HCT116 (cell line): ENCODE data around the gene NLN. TPM values are rescaled to one million over a fixed set of nuclear protein-coding genes. Genes with fewer than 3 reads are reported as not detected.

ENCODE experiments used
- ATAC-seq: fragments of 200-7000 bp; cut with Tn5 transposase; 2 replicates; pipeline ENCODE4 v1.9.1; 2020; ENCODE audit warnings: mild to moderate bottlenecking, moderate library complexity
- BruUV-seq: library from RNA; stranded (reverse); fragments of 400-500 nt; replicated peaks from 2 replicates; lab custom pipeline; 2021; lab: Mats Ljungman, UMichigan
- CTCF ChIA-PET: fragments of 300-600 bp; sonication (Branson Sonifier 250); formaldehyde crosslinking; loops from one replicate; lab custom pipeline; 2021; ENCODE audit warnings: antibody characterized with exemption; lab: Charles Lee
- POLR2A ChIA-PET: fragments of 300-600, 350-600 bp; sonication (Branson Sonifier 250); formaldehyde crosslinking; loops from one replicate; lab custom pipeline; 2021; ENCODE audit warnings: antibody characterized with exemption; lab: Charles Lee
- RAD21 ChIA-PET, 2 experiments: fragments of 300-600 bp; sonication (Branson Sonifier 250); formaldehyde crosslinking; loops; one replicate each; lab custom pipeline; 2023; ENCODE audit warnings: low total read pairs in 2 of 2; ENCODE audit not compliant: uncharacterized antibody in 2 of 2, unreplicated experiment in 2 of 2, low non-redundant PET in 1 of 2; lab: Charles Lee
- DNase-seq: peaks from one replicate; pipeline ENCODE4 v3.0.0-alpha.2; 2010; ENCODE audit warnings: low read depth, low spot score
- H2AFZ ChIP-seq: fragments of 200-600 bp; shearing (Covaris generic), sonication (generic); 2 replicates; pipeline ENCODE4 v1.6.1; 2017; ENCODE audit warnings: low read depth, mixed run types, mixed read lengths, antibody characterized with exemption, low read length; ENCODE audit not compliant: poor library complexity, severe bottlenecking
- H3K27ac ChIP-seq: 2 replicates; pipeline ENCODE4 v1.5.1; 2012; ENCODE audit warnings: low read depth, low read length
- H3K27me3 ChIP-seq: fragments of 200-600 bp; sonication (generic); 2 replicates; pipeline ENCODE4 v1.6.1; 2016; ENCODE audit warnings: mixed run types, low read length, mixed read lengths; ENCODE audit not compliant: insufficient read depth
- H3K36me3 ChIP-seq, 2 experiments: fragments of 200-500 bp in 1 of 2; fragments of 200-600 bp in 1 of 2; sonication (Bioruptor generic) in 1 of 2; sonication (generic) in 1 of 2; 2 replicates each; pipeline versions ENCODE4 v1.5.1 to v1.6.1; 2014 to 2016; ENCODE audit warnings: low read length in 2 of 2, inconsistent platforms in 1 of 2, mixed read lengths in 1 of 2, mixed run types in 1 of 2; ENCODE audit not compliant: insufficient read depth in 2 of 2, control insufficient read depth in 1 of 2
- H3K4me1 ChIP-seq, 2 experiments: fragments of 200-600 bp in 1 of 2; sonication (generic) in 1 of 2; 2 replicates each; pipeline versions ENCODE4 v1.5.1 to v1.6.1; 2012 to 2017; ENCODE audit warnings: low read length in 2 of 2, inconsistent platforms in 1 of 2, mild to moderate bottlenecking in 1 of 2, mixed read lengths in 1 of 2, mixed run types in 1 of 2, moderate library complexity in 1 of 2; ENCODE audit not compliant: insufficient read depth in 2 of 2, control insufficient read depth in 1 of 2
- H3K4me2 ChIP-seq: fragments of 200-600 bp; sonication (generic); 2 replicates; pipeline ENCODE4 v1.6.1; 2017; ENCODE audit warnings: mixed run types, low read length, mixed read lengths
- H3K4me3 ChIP-seq, 2 experiments: fragments of 200-600 bp in 1 of 2; sonication (generic) in 1 of 2; replicated peaks in 1 of 2; 2 replicates each; pipeline ENCODE4 v1.5.1; 2011 to 2016; ENCODE audit warnings: low read length in 2 of 2, control low read depth in 1 of 2, low read depth in 1 of 2, mild to moderate bottlenecking in 1 of 2, mixed read lengths in 1 of 2, mixed run types in 1 of 2
- H3K79me2 ChIP-seq: fragments of 200-600 bp; sonication (generic); 2 replicates; pipeline ENCODE4 v1.6.1; 2017; ENCODE audit warnings: mild to moderate bottlenecking, mixed run types, low read length, moderate library complexity, mixed read lengths; ENCODE audit not compliant: insufficient read depth
- H3K9ac ChIP-seq: fragments of 200-600 bp; sonication (generic); 2 replicates; pipeline ENCODE4 v1.6.1; 2016; ENCODE audit warnings: low read length, mixed read lengths
- H3K9me2 ChIP-seq: fragments of 200-600 bp; sonication (generic), shearing (Covaris generic); 2 replicates; pipeline ENCODE4 v1.6.1; 2017; ENCODE audit warnings: mixed run types, mild to moderate bottlenecking, moderate library complexity; ENCODE audit not compliant: insufficient read depth
- H3K9me3 ChIP-seq, 2 experiments: fragments of 200-500 bp in 1 of 2; fragments of 200-600 bp in 1 of 2; sonication (Bioruptor generic) in 1 of 2; sonication (generic) in 1 of 2; 2 replicates each; pipeline ENCODE4 v1.6.1; 2014 to 2017; ENCODE audit warnings: low read length in 2 of 2, mixed read lengths in 2 of 2, inconsistent platforms in 1 of 2, low read depth in 1 of 2, mild to moderate bottlenecking in 1 of 2, mixed run types in 1 of 2, moderate library complexity in 1 of 2; ENCODE audit not compliant: control insufficient read depth in 1 of 2, insufficient read depth in 1 of 2
- H4K20me1 ChIP-seq: fragments of 200-600 bp; sonication (generic), shearing (Covaris generic); 2 replicates; pipeline ENCODE4 v1.6.1; 2017; ENCODE audit warnings: mixed run types, mild to moderate bottlenecking, moderate library complexity; ENCODE audit not compliant: insufficient read depth
- CBX3 ChIP-seq: IDR thresholded peaks from 2 replicates; pipeline ENCODE4 v1.6.1; 2012; ENCODE audit warnings: low read depth
- CEBPB ChIP-seq: IDR thresholded peaks from 2 replicates; pipeline ENCODE4 v1.6.1; 2012; ENCODE audit warnings: low read depth
- EGR1 ChIP-seq: IDR thresholded peaks from 2 replicates; pipeline ENCODE4 v1.6.1; 2012; ENCODE audit warnings: low read depth
- EZH2 ChIP-seq: fragments of 200-600 bp; sonication (generic); IDR thresholded peaks from 2 replicates; pipeline ENCODE4 v1.6.1; 2017; ENCODE audit warnings: antibody characterized with exemption, mixed run types
- FOSL1 ChIP-seq: IDR thresholded peaks from 2 replicates; pipeline ENCODE4 v1.6.1; 2012; ENCODE audit warnings: low read depth
- JUND ChIP-seq: IDR thresholded peaks from 2 replicates; pipeline ENCODE4 v1.6.1; 2012
- POLR2AphosphoS5 ChIP-seq: IDR thresholded peaks from 2 replicates; pipeline ENCODE4 v1.6.1; 2011; ENCODE audit warnings: mild to moderate bottlenecking, low read depth, low read length, moderate library complexity
- RAD21 ChIP-seq: IDR thresholded peaks from 2 replicates; pipeline ENCODE4 v1.6.1; 2012; ENCODE audit warnings: low read depth, mild to moderate bottlenecking
- SIN3A ChIP-seq: IDR thresholded peaks from 2 replicates; pipeline ENCODE4 v1.6.1; 2012; ENCODE audit warnings: low read depth
- SP1 ChIP-seq: IDR thresholded peaks from 2 replicates; pipeline ENCODE4 v1.6.1; 2012; ENCODE audit warnings: low read depth
- SRF ChIP-seq: IDR thresholded peaks from 2 replicates; pipeline ENCODE4 v1.6.1; 2012; ENCODE audit warnings: low read depth
- TCF7L2 ChIP-seq: IDR thresholded peaks from 2 replicates; pipeline ENCODE4 v1.7.0; 2011; ENCODE audit warnings: borderline replicate concordance, inconsistent platforms; ENCODE audit not compliant: insufficient read depth, insufficient read length; ENCODE audit errors: extremely low read depth
- YY1 ChIP-seq: IDR thresholded peaks from 2 replicates; pipeline ENCODE4 v1.6.1; 2011; ENCODE audit warnings: low read length, low read depth, moderate library complexity, mild to moderate bottlenecking; ENCODE audit not compliant: insufficient replicate concordance; ENCODE audit errors: extremely low read depth
- intact Hi-C: fragments of 100-400 bp; cut with micrococcal nuclease; formaldehyde crosslinking; loops from 2 replicates; pipeline ENCODE4 v1.10.0; 2022
- total RNA-seq: library from RNA; stranded (reverse); gene quantifications from one replicate; pipeline ENCODE4 v1.2.1, GENCODE V29; 2021; ENCODE audit not compliant: unreplicated experiment
- TF ChIP-seq, protein P1 (sequence below): IDR thresholded peaks from 2 replicates; pipeline ENCODE4 v1.6.1; 2011; ENCODE audit warnings: mild to moderate bottlenecking, low read length, moderate library complexity; ENCODE audit not compliant: insufficient replicate concordance; ENCODE audit errors: extremely low read depth
- TF ChIP-seq, protein P2 (sequence below), 3 experiments: fragments of 200-600 bp in 1 of 3; sonication (generic) in 1 of 3; IDR thresholded peaks in 2 of 3; conservative IDR thresholded peaks in 1 of 3; 2 replicates each; pipeline ENCODE4 v1.5.1; 2012 to 2017; ENCODE audit warnings: low read depth in 2 of 3, low read length in 2 of 3, antibody characterized with exemption in 1 of 3, borderline replicate concordance in 1 of 3, control low read depth in 1 of 3, mild to moderate bottlenecking in 1 of 3, mixed read lengths in 1 of 3, mixed run types in 1 of 3, moderate library complexity in 1 of 3; ENCODE audit not compliant: insufficient read depth in 1 of 3
- TF ChIP-seq, protein P3 (sequence below): IDR thresholded peaks from 2 replicates; pipeline ENCODE4 v1.6.1; 2012

Gene NLN
- total RNA-seq, 1 experiment from 2014 or later = 67.6 TPM

DNA sequence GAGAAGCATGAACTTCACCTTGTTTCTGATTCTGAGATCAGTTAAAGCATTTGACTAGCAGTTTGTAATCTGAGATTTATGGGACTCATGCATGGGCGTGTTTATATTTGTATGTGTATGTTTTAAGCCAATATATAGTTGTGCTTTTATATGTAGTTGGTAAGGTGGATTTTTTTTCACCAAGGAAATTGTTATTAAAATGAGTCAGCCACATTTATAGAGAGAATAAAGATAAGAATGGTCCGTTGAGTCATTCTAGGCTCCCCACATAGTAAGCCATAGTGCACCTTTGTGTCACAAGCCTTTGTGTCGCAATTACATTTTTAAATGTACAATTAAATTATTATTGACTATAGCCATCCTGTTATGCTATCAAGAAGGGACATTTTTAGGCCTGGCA lies 89.0 kb downstream of the NLN start:
- H3K27me3 ChIP-seq = no peaks in the 10 kb centered on the region
- H4K20me1 ChIP-seq = no peaks in the 10 kb centered on the region
- H3K79me2 ChIP-seq = no peaks in the 10 kb centered on the region
- RAD21 ChIA-PET = no interaction called here
- no TSS peak for BruUV-seq
- H3K9ac ChIP-seq = peak overlapping the region; percentile 30
- TF ChIP-seq EZH2 = no peak
- TF ChIP-seq, protein P1, sequence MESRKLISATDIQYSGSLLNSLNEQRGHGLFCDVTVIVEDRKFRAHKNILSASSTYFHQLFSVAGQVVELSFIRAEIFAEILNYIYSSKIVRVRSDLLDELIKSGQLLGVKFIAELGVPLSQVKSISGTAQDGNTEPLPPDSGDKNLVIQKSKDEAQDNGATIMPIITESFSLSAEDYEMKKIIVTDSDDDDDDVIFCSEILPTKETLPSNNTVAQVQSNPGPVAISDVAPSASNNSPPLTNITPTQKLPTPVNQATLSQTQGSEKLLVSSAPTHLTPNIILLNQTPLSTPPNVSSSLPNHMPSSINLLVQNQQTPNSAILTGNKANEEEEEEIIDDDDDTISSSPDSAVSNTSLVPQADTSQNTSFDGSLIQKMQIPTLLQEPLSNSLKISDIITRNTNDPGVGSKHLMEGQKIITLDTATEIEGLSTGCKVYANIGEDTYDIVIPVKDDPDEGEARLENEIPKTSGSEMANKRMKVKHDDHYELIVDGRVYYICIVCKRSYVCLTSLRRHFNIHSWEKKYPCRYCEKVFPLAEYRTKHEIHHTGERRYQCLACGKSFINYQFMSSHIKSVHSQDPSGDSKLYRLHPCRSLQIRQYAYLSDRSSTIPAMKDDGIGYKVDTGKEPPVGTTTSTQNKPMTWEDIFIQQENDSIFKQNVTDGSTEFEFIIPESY = no peak
- TF ChIP-seq SRF = 0 out of 2 replicates have a peak, but pooled peaks have one; percentile 17
- TF ChIP-seq, protein P2, sequence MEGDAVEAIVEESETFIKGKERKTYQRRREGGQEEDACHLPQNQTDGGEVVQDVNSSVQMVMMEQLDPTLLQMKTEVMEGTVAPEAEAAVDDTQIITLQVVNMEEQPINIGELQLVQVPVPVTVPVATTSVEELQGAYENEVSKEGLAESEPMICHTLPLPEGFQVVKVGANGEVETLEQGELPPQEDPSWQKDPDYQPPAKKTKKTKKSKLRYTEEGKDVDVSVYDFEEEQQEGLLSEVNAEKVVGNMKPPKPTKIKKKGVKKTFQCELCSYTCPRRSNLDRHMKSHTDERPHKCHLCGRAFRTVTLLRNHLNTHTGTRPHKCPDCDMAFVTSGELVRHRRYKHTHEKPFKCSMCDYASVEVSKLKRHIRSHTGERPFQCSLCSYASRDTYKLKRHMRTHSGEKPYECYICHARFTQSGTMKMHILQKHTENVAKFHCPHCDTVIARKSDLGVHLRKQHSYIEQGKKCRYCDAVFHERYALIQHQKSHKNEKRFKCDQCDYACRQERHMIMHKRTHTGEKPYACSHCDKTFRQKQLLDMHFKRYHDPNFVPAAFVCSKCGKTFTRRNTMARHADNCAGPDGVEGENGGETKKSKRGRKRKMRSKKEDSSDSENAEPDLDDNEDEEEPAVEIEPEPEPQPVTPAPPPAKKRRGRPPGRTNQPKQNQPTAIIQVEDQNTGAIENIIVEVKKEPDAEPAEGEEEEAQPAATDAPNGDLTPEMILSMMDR (IDR thresholded peaks at IDR 0.05 in 2 of 3, conservative IDR thresholded peaks at IDR 0.05 in 1 of 3; ENCODE audit: borderline replicate concordance in 1 of 3, insufficient read depth in 1 of 3, low read depth in 2 of 3, low read length in 2 of 3) = no peak
- TF ChIP-seq CEBPB = peak; percentile 97
- peak; percentile 85 for TF ChIP-seq JUND
- peak; percentile 80 for TF ChIP-seq SP1
- TF ChIP-seq SIN3A = 0 out of 2 replicates have a peak, but pooled peaks have one; percentile 35
- TF ChIP-seq, protein P3, sequence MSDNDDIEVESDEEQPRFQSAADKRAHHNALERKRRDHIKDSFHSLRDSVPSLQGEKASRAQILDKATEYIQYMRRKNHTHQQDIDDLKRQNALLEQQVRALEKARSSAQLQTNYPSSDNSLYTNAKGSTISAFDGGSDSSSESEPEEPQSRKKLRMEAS = no peak
- no peak for TF ChIP-seq EGR1
- peak; percentile 85 for TF ChIP-seq FOSL1
- TF ChIP-seq RAD21 = no peak
- no peak for TF ChIP-seq POLR2AphosphoS5
- no peak for TF ChIP-seq YY1
- no peak for TF ChIP-seq CBX3
- no peak for TF ChIP-seq TCF7L2
- peak overlapping the region in 1 of 2 experiments; percentile 45; a peak in 2 of 4 replicates for H3K4me3 ChIP-seq
- POLR2A ChIA-PET = interaction anchor here (1.0 kb wide), 1 partner anchor 8 kb away, joined by 3 read pairs; no protein-coding TSS in a partner anchor
- peak overlapping the region; percentile 81 for H3K27ac ChIP-seq
- no peaks in the 10 kb centered on the region; a peak in 1 of 4 replicates for H3K36me3 ChIP-seq
- no peaks in the 10 kb centered on the region for H3K9me2 ChIP-seq
- DNase-seq (peak; percentile 62), ATAC-seq (peak; percentile 68)
- intact Hi-C loops = no loop called here
- H3K4me2 ChIP-seq = peak overlapping the region; percentile 81
- H2AFZ ChIP-seq = no peak overlapping the region
- CTCF ChIA-PET = no interaction called here
- no peaks in the 10 kb centered on the region for H3K9me3 ChIP-seq
- H3K4me1 ChIP-seq = peaks cover 68 to 82% of the 10 kb centered on the region in 2 experiments
